ENCODE results near the gene SPRED1.
A peak's percentile ranks its signal among the peaks of the same experiment; 100 is the strongest.

The SPRED1 gene

GRCh38 chr15:38238311-38238710, 14.3 kb upstream of the SPRED1 start:
- no peak overlapping the region for H3K4me2 ChIP-seq (ENCODE audit: low read length)
- no peak overlapping the region for H3K9ac ChIP-seq (ENCODE audit: low read depth, low read length)
- no peak overlapping the region for H3K4me3 ChIP-seq (ENCODE audit: low read length)
- no peaks in the 10 kb centered on the region for H3K36me3 ChIP-seq (ENCODE audit: insufficient read depth, low read length)
- no peaks in the 10 kb centered on the region for H3K9me3 ChIP-seq (replicated peaks; ENCODE audit: low read length)
- H3K4me1 ChIP-seq (ENCODE audit: control insufficient read depth, insufficient read depth, low read length): no peaks in the 10 kb centered on the region
- no peaks in the 10 kb centered on the region for H3K27me3 ChIP-seq (ENCODE audit: control insufficient read depth, insufficient read depth, low read length)

- Histone ChIP-seq H3K27me3 (ENCODE audit: control insufficient read depth, insufficient read depth, low read length) (no peaks in the 10 kb centered on the region), H3K4me1 (ENCODE audit: control insufficient read depth, insufficient read depth, low read length) (no peaks in the 10 kb centered on the region), H3K4me2 (ENCODE audit: low read length) (no peak overlapping the region), H3K9ac (ENCODE audit: low read depth, low read length) (no peak overlapping the region), H3K4me3 (ENCODE audit: low read length) (no peak overlapping the region), H3K9me3 (replicated peaks; ENCODE audit: low read length) (no peaks in the 10 kb centered on the region), H3K36me3 (ENCODE audit: insufficient read depth, low read length) (no peaks in the 10 kb centered on the region)
These were observed 10.6 kb upstream of the SPRED1 start for GRCh38 chr15:38242055-38242454.

DNA sequence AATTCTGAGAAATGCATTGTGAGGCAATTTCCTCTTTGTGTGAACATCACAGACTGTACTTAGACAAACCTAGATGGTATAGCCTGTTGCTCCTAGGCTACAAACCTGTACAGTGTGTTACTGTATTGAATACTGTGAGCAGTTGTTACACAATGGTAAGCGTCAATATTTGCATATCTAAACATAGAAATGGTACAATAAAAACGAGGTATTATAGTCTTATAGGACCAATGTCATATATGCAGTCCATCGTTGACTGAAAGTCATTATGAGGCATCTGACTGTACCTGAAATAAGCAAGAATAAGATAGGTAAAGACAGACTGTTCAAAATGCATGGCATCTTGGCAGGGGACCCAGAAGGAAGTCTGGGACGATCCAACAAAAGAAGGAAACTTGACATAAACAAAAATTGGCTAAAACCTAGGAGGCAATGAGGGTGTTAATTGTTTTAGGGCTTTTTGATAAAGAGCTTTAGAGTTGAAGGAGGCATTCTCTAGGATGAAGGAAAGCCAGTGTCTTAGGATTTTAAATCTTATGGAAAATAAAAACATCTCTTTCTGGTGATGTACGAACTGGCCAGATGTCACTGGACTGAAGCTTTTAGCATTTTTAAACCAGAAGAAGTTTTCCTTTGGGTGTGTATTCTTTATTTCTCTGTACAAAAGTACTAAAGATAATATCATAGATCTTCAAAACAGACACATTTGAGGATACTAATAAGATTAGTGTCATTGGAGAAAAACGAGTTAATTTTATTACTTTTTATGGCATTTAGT, 9.2 kb upstream of the SPRED1 start:
- no peak overlapping the region for H3K9ac ChIP-seq (ENCODE audit: low read depth, low read length)
- H3K9me3 ChIP-seq (replicated peaks; ENCODE audit: low read length): no peaks in the 10 kb centered on the region
- no peaks in the 10 kb centered on the region for H3K36me3 ChIP-seq (ENCODE audit: insufficient read depth, low read length)
- no peak overlapping the region for H3K4me2 ChIP-seq (ENCODE audit: low read length)
- H3K4me1 ChIP-seq (ENCODE audit: control insufficient read depth, insufficient read depth, low read length): no peaks in the 10 kb centered on the region
- H3K27me3 ChIP-seq (ENCODE audit: control insufficient read depth, insufficient read depth, low read length): no peaks in the 10 kb centered on the region
- H3K4me3 ChIP-seq (ENCODE audit: low read length): no peak overlapping the region

GRCh38 chr15:38247336-38247735, 5.3 kb upstream of the SPRED1 start:
- no peaks in the 10 kb centered on the region for H3K9me3 ChIP-seq (replicated peaks; ENCODE audit: low read length)
- no peaks in the 10 kb centered on the region for H3K36me3 ChIP-seq (ENCODE audit: insufficient read depth, low read length)
- peaks cover 9% of the 10 kb centered on the region for H3K4me1 ChIP-seq (ENCODE audit: control insufficient read depth, insufficient read depth, low read length)
- no peaks in the 10 kb centered on the region for H3K27me3 ChIP-seq (ENCODE audit: control insufficient read depth, insufficient read depth, low read length)
- H3K9ac ChIP-seq (ENCODE audit: low read depth, low read length): no peak overlapping the region
- H3K4me2 ChIP-seq (ENCODE audit: low read length): no peak overlapping the region
- no peak overlapping the region for H3K4me3 ChIP-seq (ENCODE audit: low read length)

DNA sequence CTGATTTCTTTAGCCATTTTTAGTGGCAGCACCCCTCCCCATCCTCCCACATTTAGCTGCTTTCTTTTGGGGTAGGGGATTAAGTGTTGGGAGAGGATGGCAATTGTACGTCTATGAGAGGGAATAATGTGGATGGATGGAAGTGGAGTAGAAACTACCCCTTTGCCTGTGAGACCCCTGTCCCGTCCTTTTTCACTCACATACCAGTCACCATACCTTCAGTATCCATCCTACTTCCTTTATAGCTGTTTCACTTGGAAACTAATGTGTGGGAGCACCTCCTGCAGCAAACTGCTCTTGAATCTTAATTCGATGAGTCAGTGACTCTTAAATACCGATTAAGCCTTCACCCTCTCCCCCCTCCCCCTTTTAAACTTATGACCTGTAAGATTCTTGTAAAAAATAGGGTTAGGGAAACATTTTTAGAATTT, 730 bp downstream of the SPRED1 start:
- Histone ChIP-seq H3K4me1 (ENCODE audit: control insufficient read depth, insufficient read depth, low read length) (peaks cover 36% of the 10 kb centered on the region), H3K9ac (ENCODE audit: low read depth, low read length) (peak overlapping the region; percentile 93), H3K36me3 (ENCODE audit: insufficient read depth, low read length) (no peaks in the 10 kb centered on the region), H3K9me3 (replicated peaks; ENCODE audit: low read length) (no peaks in the 10 kb centered on the region), H3K4me2 (ENCODE audit: low read length) (peak overlapping the region; percentile 98), H3K4me3 (ENCODE audit: low read length) (peak overlapping the region; percentile 79), H3K27me3 (ENCODE audit: control insufficient read depth, insufficient read depth, low read length) (no peaks in the 10 kb centered on the region)

- Histone ChIP-seq H3K4me2 (ENCODE audit: low read length) (peak overlapping the region; percentile 98), H3K4me3 (ENCODE audit: low read length) (peak overlapping the region; percentile 79), H3K36me3 (ENCODE audit: insufficient read depth, low read length) (no peaks in the 10 kb centered on the region), H3K9me3 (replicated peaks; ENCODE audit: low read length) (no peaks in the 10 kb centered on the region), H3K4me1 (ENCODE audit: control insufficient read depth, insufficient read depth, low read length) (peaks cover 37% of the 10 kb centered on the region), H3K9ac (ENCODE audit: low read depth, low read length) (peak overlapping the region; percentile 93), H3K27me3 (ENCODE audit: control insufficient read depth, insufficient read depth, low read length) (no peaks in the 10 kb centered on the region)
These were observed 1.6 kb downstream of the SPRED1 start for GRCh38 chr15:38254051-38254883.

- no peaks in the 10 kb centered on the region for H3K36me3 ChIP-seq (ENCODE audit: insufficient read depth, low read length)
- peaks cover 37% of the 10 kb centered on the region for H3K4me1 ChIP-seq (ENCODE audit: control insufficient read depth, insufficient read depth, low read length)
- peak overlapping the region; percentile 98 for H3K4me2 ChIP-seq (ENCODE audit: low read length)
- H3K4me3 ChIP-seq (ENCODE audit: low read length): peak overlapping the region; percentile 79
- H3K9me3 ChIP-seq (replicated peaks; ENCODE audit: low read length): no peaks in the 10 kb centered on the region
- no peaks in the 10 kb centered on the region for H3K27me3 ChIP-seq (ENCODE audit: control insufficient read depth, insufficient read depth, low read length)
- H3K9ac ChIP-seq (ENCODE audit: low read depth, low read length): peak overlapping the region; percentile 93
These were observed 3.1 kb downstream of the SPRED1 start for GRCh38 chr15:38255690-38256089.

GRCh38 chr15:38257676-38258075, 5.0 kb downstream of the SPRED1 start:
- Histone ChIP-seq H3K9ac (ENCODE audit: low read depth, low read length) (peak overlapping the region; percentile 93), H3K36me3 (ENCODE audit: insufficient read depth, low read length) (no peaks in the 10 kb centered on the region), H3K4me3 (ENCODE audit: low read length) (peak overlapping the region; percentile 79), H3K9me3 (replicated peaks; ENCODE audit: low read length) (no peaks in the 10 kb centered on the region), H3K4me2 (ENCODE audit: low read length) (peak overlapping the region; percentile 98), H3K4me1 (ENCODE audit: control insufficient read depth, insufficient read depth, low read length) (peaks cover 35% of the 10 kb centered on the region), H3K27me3 (ENCODE audit: control insufficient read depth, insufficient read depth, low read length) (no peaks in the 10 kb centered on the region)

DNA sequence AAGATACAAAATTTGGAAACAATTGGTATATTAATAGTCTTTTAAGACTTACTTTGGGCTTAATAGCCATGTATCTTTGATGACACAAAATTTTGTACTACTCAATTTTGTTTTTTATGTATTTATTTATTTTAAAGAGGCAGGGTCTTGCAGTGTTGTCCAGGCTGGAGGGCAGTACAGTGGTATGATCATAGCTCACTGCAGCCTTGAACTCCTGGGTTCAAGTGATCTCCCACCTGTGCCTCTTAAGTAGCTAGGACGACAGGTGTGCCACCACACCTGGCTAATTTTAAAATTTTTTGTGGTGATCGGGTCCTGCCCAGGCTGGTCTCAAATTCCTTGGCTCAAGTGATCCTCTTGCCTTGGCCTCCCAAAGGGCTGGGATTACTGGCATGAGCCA, 6.5 kb downstream of the SPRED1 start:
- Histone ChIP-seq H3K4me3 (ENCODE audit: low read length) (no peak overlapping the region), H3K9ac (ENCODE audit: low read depth, low read length) (no peak overlapping the region), H3K9me3 (replicated peaks; ENCODE audit: low read length) (no peaks in the 10 kb centered on the region), H3K36me3 (ENCODE audit: insufficient read depth, low read length) (no peaks in the 10 kb centered on the region), H3K4me1 (ENCODE audit: control insufficient read depth, insufficient read depth, low read length) (peaks cover 41% of the 10 kb centered on the region), H3K4me2 (ENCODE audit: low read length) (no peak overlapping the region), H3K27me3 (ENCODE audit: control insufficient read depth, insufficient read depth, low read length) (no peaks in the 10 kb centered on the region)

DNA sequence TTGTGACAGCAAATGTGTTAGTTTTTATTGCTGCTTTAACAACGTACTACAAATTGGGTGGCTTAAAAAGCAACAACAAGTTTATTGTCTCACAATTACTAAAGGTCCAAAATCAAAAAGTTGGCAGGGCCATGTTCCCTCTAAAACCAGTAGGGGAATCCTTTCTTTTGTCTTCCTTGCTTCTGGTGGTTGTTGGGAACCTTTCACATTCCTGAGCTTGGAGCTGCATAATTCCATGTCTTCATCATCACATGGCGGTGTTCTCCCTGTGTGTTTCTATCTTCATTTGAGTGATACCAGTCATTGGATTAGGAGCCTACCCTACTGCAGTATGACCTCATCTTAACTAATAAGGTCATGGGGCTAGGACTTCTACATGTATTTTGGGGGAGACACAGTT, 7.4 kb downstream of the SPRED1 start:
- Histone ChIP-seq H3K4me2 (ENCODE audit: low read length) (peak overlapping the region; percentile 18), H3K4me1 (ENCODE audit: control insufficient read depth, insufficient read depth, low read length) (peaks cover 47% of the 10 kb centered on the region), H3K27me3 (ENCODE audit: control insufficient read depth, insufficient read depth, low read length) (no peaks in the 10 kb centered on the region)

GRCh38 chr15:38263251-38263650, 10.6 kb downstream of the SPRED1 start:
- no peak overlapping the region for H3K9ac ChIP-seq (ENCODE audit: low read depth, low read length)
- H3K4me3 ChIP-seq (ENCODE audit: low read length): no peak overlapping the region
- H3K4me1 ChIP-seq (ENCODE audit: control insufficient read depth, insufficient read depth, low read length): peaks cover 50% of the 10 kb centered on the region
- H3K4me2 ChIP-seq (ENCODE audit: low read length): no peak overlapping the region
- H3K27me3 ChIP-seq (ENCODE audit: control insufficient read depth, insufficient read depth, low read length): no peaks in the 10 kb centered on the region
- H3K9me3 ChIP-seq (replicated peaks; ENCODE audit: low read length): no peaks in the 10 kb centered on the region
- H3K36me3 ChIP-seq (ENCODE audit: insufficient read depth, low read length): no peaks in the 10 kb centered on the region

More for the DNA sequence above, 7.4 kb downstream of the SPRED1 start:
- no peaks in the 10 kb centered on the region for H3K9me3 ChIP-seq (replicated peaks; ENCODE audit: low read length)
- H3K36me3 ChIP-seq (ENCODE audit: insufficient read depth, low read length): no peaks in the 10 kb centered on the region
- H3K9ac ChIP-seq (ENCODE audit: low read depth, low read length): no peak overlapping the region
- no peak overlapping the region for H3K4me3 ChIP-seq (ENCODE audit: low read length)
